Heart left ventricle (tissue), 16 donors: ENCODE results near the gene ZFYVE21. TPM values are rescaled to one million over a fixed set of nuclear protein-coding genes. Genes with fewer than 3 reads are reported as not detected.
"Not testable (repeated sequence)": the region's sequence is repeated elsewhere in the genome, so short reads cannot be mapped to it uniquely, and the experiment has no call there.

Experiments used
- ATAC-seq, 4 donors: fragments of 200-7000 bp; cut with Tn5 transposase; one replicate each; pipeline ENCODE4 v1.9.1; 2020 to 2022; ENCODE audit warnings: moderate library complexity in 4 of 4, mild to moderate bottlenecking in 3 of 4, moderate number of reproducible peaks in 1 of 4
- DNase-seq, 5 donors: peaks; one replicate each; pipeline ENCODE4 v3.0.0-alpha.2; 2020
- H3K27ac ChIP-seq, 12 donors: fragments of 200-600 bp; sonication (generic) in 4 of 12; one replicate each; pipeline versions ENCODE4 v1.5.0 to v1.8.0; 2016 to 2022; ENCODE audit warnings: mild to moderate bottlenecking in 2 of 12
- H3K27me3 ChIP-seq, 9 donors: fragments of 200-600 bp; sonication (generic) in 2 of 9; one replicate each; pipeline versions ENCODE4 v1.5.1 to v1.8.0; 2016 to 2022; ENCODE audit warnings: mild to moderate bottlenecking in 3 of 9
- H3K36me3 ChIP-seq, 9 donors: fragments of 200-600 bp; sonication (generic) in 2 of 9; one replicate each; pipeline versions ENCODE4 v1.5.0 to v1.8.0; 2018 to 2022; ENCODE audit warnings: mild to moderate bottlenecking in 2 of 9
- H3K4me1 ChIP-seq, 12 donors: fragments of 200-600 bp; sonication (generic) in 4 of 12; one replicate each; pipeline versions ENCODE4 v1.5.0 to v1.8.0; 2016 to 2022; ENCODE audit warnings: mild to moderate bottlenecking in 3 of 12
- H3K4me3 ChIP-seq, 12 donors: fragments of 200-600 bp; sonication (generic) in 4 of 12; one replicate each; pipeline versions ENCODE4 v1.5.0 to v1.8.0; 2017 to 2022; ENCODE audit warnings: mild to moderate bottlenecking in 9 of 12, moderate library complexity in 4 of 12
- H3K9me3 ChIP-seq, 12 donors: fragments of 200-600 bp; sonication (generic) in 4 of 12; one replicate each; pipeline versions ENCODE4 v1.5.0 to v1.8.0; 2016 to 2022; ENCODE audit warnings: mild to moderate bottlenecking in 1 of 12
- POLR2A ChIP-seq, 2 donors: fragments of 450-650 bp; IDR thresholded peaks; one replicate each; pipeline ENCODE4 v1.6.1; 2017; ENCODE audit warnings: antibody characterized with exemption in 2 of 2, mild to moderate bottlenecking in 2 of 2, moderate library complexity in 2 of 2
- WGBS, 4 donors: extraction: QIAGEN DNeasy Blood & Tissue Kit in 2 of 4; methylation state at CpG; one replicate each; pipeline versions ENCODE4 v1.1.5 to v1.1.7; 2013 to 2018; 5-methylcytosine and 5-hydroxymethylcytosine counted together
- intact Hi-C, 10 donors: fragments of 100-400 bp; cut with DNase I; formaldehyde crosslinking; loops; one replicate each; pipeline versions ENCODE4 v1.11.1 to v1.14.2; 2022
- polyA plus RNA-seq, 2 donors: library from polyadenylated mRNA; stranded (reverse); fragments of 200-250 nt; gene quantifications; one replicate each; pipeline ENCODE4 v1.2.3, GENCODE V29; 2013
- total RNA-seq, 9 donors: library from RNA; depleted of rRNA in 2 of 9; stranded (reverse); fragments of >200 nt in 2 of 9; fragmentation: NEBNext Ultra II Directional in 3 of 9; extraction: Animal tissue kit (Norgen Biotek cat#: 25700) in 3 of 9; gene quantifications; one replicate each; pipeline versions ENCODE4 v1.1.0 to v1.2.4, GENCODE V29; 2016 to 2023
- TF ChIP-seq, protein P1 (sequence below), 12 donors: fragments of 200-600 bp; sonication (generic) in 4 of 12; IDR thresholded peaks; one replicate each; pipeline versions ENCODE4 v1.5.0 to v1.8.0; 2018 to 2022; ENCODE audit warnings: antibody characterized with exemption in 12 of 12, mild to moderate bottlenecking in 5 of 12
- donor health status: ischemic (EF 13 %, LVEDD 7.1; RV severe dilation, severe dysfunction).
- donor health status: healthy with polysubstance abuse.
- donor health status: DM: no; HTN: yes; CAD: no.
- donor health status: DM: no; HTN: no; CAD: no.
- donor health status: ischemic (EF 25% LVEDD 6.9; RV normal size, moderate dysfunction).
- donor health status: ischemic (EF 25% LVEDD 5.7; RV mildly dilated, moderate dysfunction).
- donor health status: healthy.
- donor health status: DM: yes; HTN: yes; CAD: no.
- donor health status: ischemic (EF 35%, LVEDD 5.7; RV mildly dilated, moderate dysfunction).
- donor health status: nonischemic (EF 11% LVEDD 7.7; RV severe dilation, severe dysfunction).
- donor health status: DM: yes; HTN: yes; CAD: no.
- donor health status: PGD.
- donor health status: ischemic (EF 29% LVEDD 5.4; RV normal size, mild dysfunction).
- donor health status: nonischemic (EF 23%, LVEDD 6.1; RV moderate dilation, normal function).

ZFYVE21 gene
- total and polyA plus RNA-seq, 11 donors = 44.1 to 86.1 (median 52.5) TPM

DNA sequence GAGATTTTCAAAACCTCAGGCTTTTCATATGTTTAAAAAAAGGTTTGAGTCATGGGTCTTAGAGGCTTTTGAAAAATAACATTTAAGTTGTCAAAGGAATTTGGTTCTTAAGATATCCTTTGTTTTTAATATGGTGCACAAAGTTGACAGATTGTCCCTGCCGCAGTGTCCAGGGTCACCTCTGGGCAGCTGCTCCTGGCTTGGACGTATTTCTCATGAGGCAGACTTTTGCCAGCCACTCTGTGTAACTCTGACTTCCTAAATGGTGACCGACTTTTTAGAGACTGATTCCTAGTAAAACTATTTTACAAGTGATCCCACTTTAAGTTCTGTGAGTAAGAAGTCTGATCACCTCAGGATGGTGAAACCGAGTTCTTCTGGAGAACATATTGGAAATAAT, 27.9 kb upstream of the ZFYVE21 start:
- H3K4me3 ChIP-seq = no peak overlapping the region
- H3K36me3 ChIP-seq = peaks cover 0 to 100% (median 86%) of the 10 kb centered on the region in 9 donors
- H3K9me3 ChIP-seq = no peaks in the 10 kb centered on the region
- no peak for TF ChIP-seq POLR2A (IDR thresholded peaks at IDR 0.05)
- TF ChIP-seq, protein P1, sequence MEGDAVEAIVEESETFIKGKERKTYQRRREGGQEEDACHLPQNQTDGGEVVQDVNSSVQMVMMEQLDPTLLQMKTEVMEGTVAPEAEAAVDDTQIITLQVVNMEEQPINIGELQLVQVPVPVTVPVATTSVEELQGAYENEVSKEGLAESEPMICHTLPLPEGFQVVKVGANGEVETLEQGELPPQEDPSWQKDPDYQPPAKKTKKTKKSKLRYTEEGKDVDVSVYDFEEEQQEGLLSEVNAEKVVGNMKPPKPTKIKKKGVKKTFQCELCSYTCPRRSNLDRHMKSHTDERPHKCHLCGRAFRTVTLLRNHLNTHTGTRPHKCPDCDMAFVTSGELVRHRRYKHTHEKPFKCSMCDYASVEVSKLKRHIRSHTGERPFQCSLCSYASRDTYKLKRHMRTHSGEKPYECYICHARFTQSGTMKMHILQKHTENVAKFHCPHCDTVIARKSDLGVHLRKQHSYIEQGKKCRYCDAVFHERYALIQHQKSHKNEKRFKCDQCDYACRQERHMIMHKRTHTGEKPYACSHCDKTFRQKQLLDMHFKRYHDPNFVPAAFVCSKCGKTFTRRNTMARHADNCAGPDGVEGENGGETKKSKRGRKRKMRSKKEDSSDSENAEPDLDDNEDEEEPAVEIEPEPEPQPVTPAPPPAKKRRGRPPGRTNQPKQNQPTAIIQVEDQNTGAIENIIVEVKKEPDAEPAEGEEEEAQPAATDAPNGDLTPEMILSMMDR (IDR thresholded peaks at IDR 0.05) = no peak
- H3K4me1 ChIP-seq = peaks cover 0 to 59% (median 21%) of the 10 kb centered on the region in 12 donors
- peak overlapping the region in 3 of 12 donors; percentile 12 to 26 (median 13) for H3K27ac ChIP-seq
- H3K27me3 ChIP-seq = no peaks in the 10 kb centered on the region
- ATAC-seq = peak in 3 of 4 donors; percentile 48 to 53 (median 49)
- DNase-seq = no peak
- WGBS, 4 donors = 65 to 83% (median 72%) methylated on average over 4 of the region's 4 CpGs
- intact Hi-C loops = loop anchor here in 4 of 10 donors (5.0 to 10.0 kb wide), 4 partner anchors 40 to 113 kb away; partner anchors contain the start of gene KLC1 (in 1 of the 4)

DNA sequence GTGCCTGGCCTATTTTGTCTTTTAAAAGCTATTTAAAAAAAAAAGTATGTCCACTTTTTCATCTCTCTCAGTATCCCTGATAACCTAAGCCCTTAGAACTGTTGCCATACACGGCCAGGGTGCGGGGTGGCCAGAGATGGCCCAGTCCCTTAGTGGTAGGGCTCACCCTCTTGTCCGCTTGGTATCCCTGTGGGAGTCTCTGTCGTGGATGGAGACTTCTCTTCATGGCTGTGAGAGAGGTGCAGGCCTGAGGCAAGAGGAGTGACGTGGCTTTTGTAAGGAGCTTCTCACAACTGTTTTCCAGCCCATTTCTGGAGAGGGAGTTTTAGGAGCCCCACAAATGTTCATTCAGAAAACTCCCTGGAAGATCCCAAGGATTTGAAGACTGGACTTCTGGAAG, 27.2 kb upstream of the ZFYVE21 start:
- Histone ChIP-seq H3K9me3 (no peaks in the 10 kb centered on the region), H3K27me3 (no peaks in the 10 kb centered on the region), H3K4me3 (no peak overlapping the region), H3K4me1 (peaks cover 0 to 59% (median 21%) of the 10 kb centered on the region in 12 donors), H3K36me3 (peaks cover 0 to 100% (median 86%) of the 10 kb centered on the region in 9 donors), H3K27ac (no peak overlapping the region)
- no peak for DNase-seq
- TF ChIP-seq, protein P1 (IDR thresholded peaks at IDR 0.05) = no peak
- no peak for TF ChIP-seq POLR2A (IDR thresholded peaks at IDR 0.05)
- no peak for ATAC-seq
- WGBS, 4 donors = 84 to 94% (median 90%) methylated on average over 5 of the region's 5 CpGs
- intact Hi-C loops = loop anchor here in 4 of 10 donors (5.0 to 10.0 kb wide), 4 partner anchors 41 to 114 kb away; partner anchors contain the start of gene KLC1 (in 1 of the 4)

DNA sequence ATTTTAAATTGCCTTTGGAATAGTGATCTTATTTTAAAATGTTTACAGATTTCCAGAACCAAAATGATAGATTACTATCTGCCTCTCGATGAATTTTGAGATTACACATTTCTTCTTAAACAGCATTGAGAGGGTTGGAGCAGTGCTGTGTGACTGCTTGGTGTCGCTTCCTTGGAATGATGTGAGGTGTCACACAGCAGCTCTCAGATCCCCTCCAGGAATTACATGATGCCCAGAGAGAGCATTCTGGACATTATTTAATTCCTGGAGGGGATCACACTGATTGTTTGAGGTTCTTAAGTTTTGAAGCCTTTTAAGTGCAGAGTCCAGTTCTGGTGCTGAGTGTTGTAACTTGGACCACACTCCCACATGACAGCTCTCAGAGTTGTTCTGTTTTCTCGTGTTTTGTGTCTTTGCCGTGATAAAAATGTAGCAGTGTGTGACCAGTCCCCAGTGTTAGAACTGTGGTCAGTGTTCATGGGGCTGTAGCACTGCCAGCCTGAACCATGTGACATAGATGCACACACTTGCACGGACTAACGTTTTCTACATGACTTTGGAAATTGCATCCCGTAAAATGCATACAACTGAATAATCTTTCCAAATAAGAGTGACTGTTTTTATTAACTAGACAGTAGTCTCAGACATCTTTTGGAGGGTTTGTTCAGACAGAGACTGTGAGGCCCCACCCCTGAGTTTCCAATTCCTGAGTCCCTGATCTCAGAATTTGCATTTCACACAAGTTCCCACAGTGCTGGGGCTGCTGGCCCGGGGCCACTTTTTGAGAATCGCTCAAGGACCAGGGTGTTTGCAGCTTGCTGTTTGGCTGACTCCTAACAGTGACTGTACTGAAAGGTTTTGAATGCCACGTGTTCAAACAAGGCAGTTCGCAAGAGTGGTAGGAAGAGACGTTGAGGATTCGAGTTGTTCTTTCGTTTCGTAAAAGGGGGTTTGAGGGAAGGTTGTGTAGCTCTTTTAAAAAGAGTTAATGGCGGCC, 26.4 kb upstream of the ZFYVE21 start:
- DNase-seq (peak in 4 of 5 donors; percentile 46 to 64 (median 54)), ATAC-seq (peak; percentile 34 to 72 (median 65))
- H3K9me3 ChIP-seq = no peaks in the 10 kb centered on the region
- H3K4me1 ChIP-seq = peaks cover 0 to 58% (median 20%) of the 10 kb centered on the region in 12 donors
- WGBS, 4 donors = 58 to 64% (median 61%) methylated on average over 16 of the region's 16 CpGs
- H3K27ac ChIP-seq = peak overlapping the region in 3 of 12 donors; percentile 20 to 24 (median 21)
- no peaks in the 10 kb centered on the region for H3K27me3 ChIP-seq
- TF ChIP-seq, protein P1 (IDR thresholded peaks at IDR 0.05) = no peak
- TF ChIP-seq POLR2A (IDR thresholded peaks at IDR 0.05) = no peak
- intact Hi-C loops = loop anchor here in 4 of 10 donors (5.0 to 10.0 kb wide), 4 partner anchors 42 to 114 kb away; partner anchors contain the start of gene KLC1 (in 1 of the 4)
- H3K36me3 ChIP-seq = peaks cover 2 to 100% (median 86%) of the 10 kb centered on the region in 9 donors
- H3K4me3 ChIP-seq = peak overlapping the region in 1 of 12 donors; percentile 14

DNA sequence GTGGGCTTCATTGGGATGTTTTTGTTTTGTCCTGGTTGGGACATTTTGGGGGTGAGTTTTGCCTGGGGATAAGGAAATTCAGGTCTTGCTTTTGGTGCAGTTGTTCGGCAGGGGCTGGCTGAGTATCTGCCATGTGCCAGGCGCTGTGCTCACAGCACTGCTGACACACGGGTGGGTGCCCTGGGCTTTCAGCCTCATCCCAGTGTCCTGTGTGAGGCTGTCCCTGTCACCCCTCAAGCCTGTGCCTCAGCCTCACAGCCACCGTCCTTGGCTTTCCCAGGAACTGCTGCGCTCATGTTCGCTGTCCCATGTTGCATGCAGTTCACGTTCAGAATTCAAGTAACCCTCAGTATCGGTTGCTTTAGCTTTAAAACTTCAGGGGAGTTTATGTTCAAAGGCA, 25.3 kb upstream of the ZFYVE21 start:
- Histone ChIP-seq H3K36me3 (peaks cover 2 to 99% (median 83%) of the 10 kb centered on the region in 9 donors), H3K27me3 (no peaks in the 10 kb centered on the region), H3K9me3 (no peaks in the 10 kb centered on the region), H3K4me3 (no peak overlapping the region), H3K27ac (no peak overlapping the region), H3K4me1 (peaks cover 0 to 48% (median 12%) of the 10 kb centered on the region in 12 donors)
- TF ChIP-seq POLR2A (IDR thresholded peaks at IDR 0.05) = no peak
- TF ChIP-seq, protein P1 (IDR thresholded peaks at IDR 0.05) = no peak
- intact Hi-C loops = loop anchor here in 1 of 10 donors (10.0 kb wide), 1 partner anchor 116 kb away; no protein-coding TSS in a partner anchor
- 83 to 90% (median 89%) methylated on average over 8 of the region's 8 CpGs for WGBS, 4 donors
- DNase-seq (no peak), ATAC-seq (no peak)

DNA sequence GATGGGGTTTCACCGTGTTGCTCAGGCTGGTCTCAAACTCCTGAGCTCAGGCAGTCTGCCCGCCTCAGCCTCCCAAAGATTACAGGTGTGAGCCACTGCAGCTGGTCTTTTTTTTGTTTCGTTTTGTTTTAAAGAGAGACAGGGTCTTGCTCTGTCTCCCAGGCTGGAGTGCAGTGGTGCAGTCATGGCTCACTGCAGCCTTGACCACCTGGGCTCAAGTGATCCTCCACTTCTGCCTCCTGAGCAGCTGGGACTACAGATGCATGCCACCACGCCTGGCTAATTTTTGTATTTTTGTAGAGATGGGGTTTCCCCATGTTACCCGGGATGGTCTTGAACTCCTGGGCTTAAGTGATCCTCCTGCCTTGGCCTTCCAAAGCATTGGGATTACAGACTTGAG, 24.0 kb upstream of the ZFYVE21 start:
- H3K27me3 ChIP-seq, H3K9me3 ChIP-seq, ATAC-seq, H3K4me3 ChIP-seq, H3K27ac ChIP-seq: not testable (repeated sequence)
- intact Hi-C loops = loop anchor here in 1 of 10 donors (10.0 kb wide), 1 partner anchor 117 kb away; no protein-coding TSS in a partner anchor
- peak in 1 of 5 donors; percentile 4 for DNase-seq
- Histone ChIP-seq H3K36me3 (peaks cover 2 to 96% (median 70%) of the 10 kb centered on the region in 9 donors), H3K4me1 (peaks cover 3 to 55% (median 19%) of the 10 kb centered on the region in 12 donors)
- WGBS, 4 donors = 93 to 95% (median 95%) methylated on average over 5 of the region's 5 CpGs
